Mesendoderm (in vitro differentiated cells): Measurements from ENCODE around the gene RECQL5.

ENCODE experiments used
- DNase-seq: peaks from one replicate; pipeline ENCODE4 v3.0.0; 2013
- H2AK5ac ChIP-seq: 2 replicates; pipeline ENCODE4 v1.6.1; 2013; ENCODE audit warnings: low read length, inconsistent platforms
- H2BK120ac ChIP-seq: 2 replicates; pipeline ENCODE4 v1.6.1; 2013; ENCODE audit warnings: low read depth, mild to moderate bottlenecking, low read length, moderate library complexity, mixed read lengths
- H2BK15ac ChIP-seq: replicated peaks from 2 replicates; pipeline ENCODE4 v1.6.1; 2013; ENCODE audit warnings: low read depth, mild to moderate bottlenecking, moderate library complexity
- H2BK5ac ChIP-seq: 2 replicates; pipeline ENCODE4 v1.6.1; 2013; ENCODE audit warnings: low read length, inconsistent platforms
- H3K18ac ChIP-seq: 2 replicates; pipeline ENCODE4 v1.6.1; 2013; ENCODE audit warnings: mild to moderate bottlenecking, low read length, mixed read lengths
- H3K23ac ChIP-seq: one replicate; pipeline ENCODE4 v1.6.1; 2013; ENCODE audit warnings: low read length
- H3K27ac ChIP-seq: 2 replicates; pipeline ENCODE4 v1.5.1; 2013; ENCODE audit warnings: low read depth, mild to moderate bottlenecking, inconsistent platforms, low read length, moderate library complexity
- H3K27me3 ChIP-seq: 2 replicates; pipeline ENCODE4 v1.6.1; 2013; ENCODE audit warnings: low read length, control low read depth, mild to moderate bottlenecking, inconsistent platforms; ENCODE audit not compliant: insufficient read depth, poor library complexity
- H3K36me3 ChIP-seq: 2 replicates; pipeline ENCODE4 v1.6.1; 2013; ENCODE audit warnings: low read length, inconsistent platforms; ENCODE audit not compliant: control insufficient read depth, insufficient read depth
- H3K4ac ChIP-seq: one replicate; pipeline ENCODE4 v1.6.1; 2013; ENCODE audit warnings: low read depth, mild to moderate bottlenecking, low read length, moderate library complexity
- H3K4me1 ChIP-seq: 2 replicates; pipeline ENCODE4 v1.6.1; 2013; ENCODE audit warnings: low read depth, low read length, inconsistent platforms; ENCODE audit not compliant: control insufficient read depth
- H3K4me2 ChIP-seq: 2 replicates; pipeline ENCODE4 v1.6.1; 2013; ENCODE audit warnings: low read length
- H3K4me3 ChIP-seq: 2 replicates; pipeline ENCODE4 v1.5.1; 2013; ENCODE audit warnings: mild to moderate bottlenecking, low read length
- H3K56ac ChIP-seq: one replicate; pipeline ENCODE4 v1.6.1; 2013; ENCODE audit warnings: low read length
- H3K79me1 ChIP-seq: 2 replicates; pipeline ENCODE4 v1.6.1; 2013; ENCODE audit warnings: low read length, inconsistent platforms
- H3K79me2 ChIP-seq: 2 replicates; pipeline ENCODE4 v1.6.1; 2013; ENCODE audit warnings: mild to moderate bottlenecking, low read length; ENCODE audit not compliant: control insufficient read depth, insufficient read depth
- H3K9ac ChIP-seq: 2 replicates; pipeline ENCODE4 v1.6.1; 2013; ENCODE audit warnings: low read length, inconsistent platforms
- H4K5ac ChIP-seq: one replicate; pipeline ENCODE4 v1.6.1; 2013; ENCODE audit warnings: low read length
- H4K8ac ChIP-seq: one replicate; pipeline ENCODE4 v1.6.1; 2013; ENCODE audit warnings: low read depth, mild to moderate bottlenecking, control low read depth, low read length, moderate library complexity
- WGBS: extraction: QIAGEN DNeasy Blood & Tissue Kit; methylation state at CpG from one replicate; pipeline ENCODE4 v1.1.7; 2013; ENCODE audit warnings: low lambda C conversion rate, missing lambda C conversion rate; ENCODE audit not compliant: insufficient coverage; ENCODE audit errors: extremely low coverage; 5-methylcytosine and 5-hydroxymethylcytosine counted together

Gene RECQL5

DNA sequence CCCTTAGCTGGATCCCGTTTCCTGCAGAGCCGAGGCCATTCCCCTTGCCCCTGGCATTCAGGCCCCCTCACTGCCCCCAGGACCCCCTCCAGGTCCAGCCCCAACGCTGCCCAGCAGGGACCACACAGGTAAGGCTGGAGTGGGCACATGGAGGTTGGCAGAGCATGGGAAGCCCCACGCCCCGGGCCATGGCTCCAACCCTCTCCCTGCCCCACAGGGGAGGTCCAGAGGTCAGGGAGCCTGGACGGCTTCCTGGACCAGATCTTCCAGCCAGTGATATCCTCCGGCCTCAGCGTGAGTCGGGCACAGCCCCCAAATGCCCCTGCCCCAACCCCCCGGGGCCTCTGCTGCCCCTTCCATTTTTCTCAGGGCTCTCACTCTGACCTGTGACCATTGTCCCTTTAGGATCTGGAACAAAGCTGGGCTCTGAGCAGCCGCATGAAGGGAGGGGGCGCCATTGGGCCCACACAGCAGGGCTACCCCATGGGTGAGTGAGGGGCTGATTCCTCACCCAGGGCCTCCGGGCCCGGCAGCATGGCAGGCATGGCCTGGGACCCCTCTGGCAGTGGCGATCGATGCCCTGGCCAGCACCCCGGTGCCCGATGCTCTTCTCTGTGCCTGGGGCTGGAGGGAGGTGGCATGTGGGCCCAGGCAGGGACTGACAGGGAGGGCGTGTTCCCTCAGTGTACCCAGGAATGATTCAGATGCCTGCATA is 52.2 kb downstream of the RECQL5 start:
- H3K36me3 ChIP-seq = no peaks in the 10 kb centered on the region
- no peak overlapping the region for H3K4me3 ChIP-seq
- no peak overlapping the region for H3K18ac ChIP-seq
- no peak overlapping the region for H2BK120ac ChIP-seq
- H2BK15ac ChIP-seq = no peak overlapping the region
- DNase-seq = no peak
- no peak overlapping the region for H3K23ac ChIP-seq
- no CpG with 5 or more reads among the region's 19 CpGs for WGBS
- H3K4me1 ChIP-seq = no peaks in the 10 kb centered on the region
- no peak overlapping the region for H3K9ac ChIP-seq
- no peak overlapping the region for H2AK5ac ChIP-seq
- no peaks in the 10 kb centered on the region for H3K79me1 ChIP-seq
- H2BK5ac ChIP-seq = no peak overlapping the region
- no peak overlapping the region for H4K8ac ChIP-seq
- no peaks in the 10 kb centered on the region for H3K79me2 ChIP-seq
- H4K5ac ChIP-seq = no peak overlapping the region
- H3K27me3 ChIP-seq = no peaks in the 10 kb centered on the region
- H3K4me2 ChIP-seq = no peak overlapping the region
- H3K56ac ChIP-seq = no peak overlapping the region
- H3K27ac ChIP-seq = no peak overlapping the region
- H3K4ac ChIP-seq = no peak overlapping the region

DNA sequence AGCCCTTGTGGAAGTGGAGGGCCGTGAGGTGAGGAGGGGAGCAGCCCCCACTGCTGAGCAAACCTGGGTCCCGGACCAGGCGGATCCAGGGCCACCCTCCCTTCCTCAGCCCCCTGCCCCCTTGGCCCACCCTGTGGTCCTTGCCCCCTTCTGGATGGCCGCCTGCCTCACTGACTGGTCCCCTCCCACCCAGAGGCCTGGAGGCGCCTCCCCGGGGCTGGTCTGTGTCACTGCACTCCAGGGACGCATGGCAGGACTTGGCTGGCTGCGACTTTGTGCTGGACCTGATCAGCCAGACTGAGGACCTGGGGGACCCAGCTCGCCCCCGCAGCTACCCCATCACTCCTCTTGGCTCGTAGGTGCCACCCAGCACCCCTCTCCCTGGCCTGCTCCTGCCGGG is 52.9 kb downstream of the RECQL5 start:
- no peak overlapping the region for H2BK5ac ChIP-seq
- no peak overlapping the region for H2BK15ac ChIP-seq
- H3K36me3 ChIP-seq = no peaks in the 10 kb centered on the region
- no peak overlapping the region for H3K23ac ChIP-seq
- WGBS = no CpG with 5 or more reads among the region's 12 CpGs
- H3K4me1 ChIP-seq = no peaks in the 10 kb centered on the region
- H3K27me3 ChIP-seq = no peaks in the 10 kb centered on the region
- DNase-seq = peak; percentile 39
- no peaks in the 10 kb centered on the region for H3K79me2 ChIP-seq
- H3K18ac ChIP-seq = no peak overlapping the region
- no peak overlapping the region for H2AK5ac ChIP-seq
- H3K27ac ChIP-seq = no peak overlapping the region
- no peaks in the 10 kb centered on the region for H3K79me1 ChIP-seq
- no peak overlapping the region for H3K56ac ChIP-seq
- no peak overlapping the region for H3K4me2 ChIP-seq
- H4K8ac ChIP-seq = no peak overlapping the region
- H3K4ac ChIP-seq = no peak overlapping the region
- H3K4me3 ChIP-seq = no peak overlapping the region
- no peak overlapping the region for H2BK120ac ChIP-seq
- no peak overlapping the region for H4K5ac ChIP-seq
- H3K9ac ChIP-seq = no peak overlapping the region

DNA sequence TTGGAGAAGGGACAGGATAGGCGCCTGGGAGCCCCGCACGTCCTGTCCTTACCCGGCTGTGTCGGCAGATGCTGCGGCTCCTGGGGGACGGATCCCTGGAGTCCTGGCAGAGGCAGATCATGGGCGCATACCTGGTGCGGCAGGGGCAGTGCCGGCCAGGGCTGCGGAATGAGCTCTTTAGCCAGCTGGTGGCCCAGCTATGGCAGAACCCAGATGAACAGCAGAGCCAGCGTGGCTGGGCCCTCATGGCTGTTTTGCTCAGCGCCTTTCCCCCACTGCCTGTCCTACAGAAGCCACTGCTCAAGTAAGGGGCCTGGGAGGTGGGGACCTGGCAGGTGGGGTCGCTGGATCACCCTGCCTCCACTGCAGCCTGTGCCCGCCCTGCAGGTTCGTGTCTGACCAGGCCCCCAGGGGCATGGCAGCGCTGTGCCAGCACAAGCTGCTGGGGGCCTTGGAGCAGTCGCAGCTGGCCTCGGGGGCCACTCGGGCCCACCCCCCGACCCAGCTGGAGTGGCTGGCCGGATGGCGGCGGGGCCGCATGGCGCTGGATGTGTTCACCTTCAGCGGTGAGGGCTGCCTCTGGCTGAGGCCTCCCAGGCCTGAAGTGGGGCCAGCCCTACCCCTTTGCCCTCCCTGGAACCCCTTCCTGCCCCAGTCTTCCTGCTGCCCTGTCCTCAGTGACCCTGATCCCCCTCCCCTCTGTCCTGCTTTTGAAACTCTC is 53.9 kb downstream of the RECQL5 start:
- Histone ChIP-seq H2AK5ac (no peak overlapping the region), H3K79me1 (no peaks in the 10 kb centered on the region), H3K4ac (no peak overlapping the region), H3K36me3 (no peaks in the 10 kb centered on the region), H4K5ac (no peak overlapping the region), H3K79me2 (no peaks in the 10 kb centered on the region), H3K27ac (no peak overlapping the region), H3K4me2 (no peak overlapping the region), H2BK15ac (no peak overlapping the region), H3K4me1 (no peaks in the 10 kb centered on the region), H4K8ac (no peak overlapping the region), H3K9ac (no peak overlapping the region), H3K23ac (no peak overlapping the region), H3K18ac (no peak overlapping the region), H3K27me3 (no peaks in the 10 kb centered on the region), H2BK120ac (no peak overlapping the region), H3K4me3 (no peak overlapping the region), H3K56ac (no peak overlapping the region), H2BK5ac (no peak overlapping the region)
- DNase-seq = no peak
- no CpG with 5 or more reads among the region's 27 CpGs for WGBS

DNA sequence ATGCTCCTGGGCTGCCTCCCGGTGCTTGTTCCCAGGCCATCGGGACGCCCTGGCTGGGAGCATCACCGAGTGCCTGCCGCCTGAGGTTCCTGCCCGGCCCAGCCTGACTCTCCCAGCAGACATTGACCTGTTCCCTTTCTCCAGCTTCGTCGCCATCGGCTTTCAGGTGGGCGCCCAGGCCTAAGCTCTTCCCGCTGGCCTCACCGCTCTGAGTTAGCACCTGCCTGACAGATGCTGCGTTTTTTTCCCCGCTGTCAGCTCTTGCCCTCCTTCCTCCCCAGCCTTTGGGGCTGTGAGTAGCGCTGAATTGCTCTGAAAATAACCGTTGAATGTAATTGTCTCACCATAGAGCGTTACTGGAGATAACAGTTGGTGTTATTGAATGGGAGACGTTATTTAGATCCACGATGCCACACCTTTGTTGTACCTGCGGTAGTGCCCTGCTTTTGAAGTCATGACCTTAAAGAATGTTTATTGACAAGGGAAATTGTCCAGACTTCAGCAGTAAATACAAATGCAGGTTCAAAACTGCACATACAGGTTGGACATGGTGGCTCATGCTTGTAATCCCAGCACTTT is 55.0 kb downstream of the RECQL5 start:
- Histone ChIP-seq H3K79me2 (no peaks in the 10 kb centered on the region), H3K27me3 (no peaks in the 10 kb centered on the region), H3K23ac (no peak overlapping the region), H2BK15ac (no peak overlapping the region), H3K18ac (no peak overlapping the region), H3K4me3 (no peak overlapping the region), H3K4me1 (no peaks in the 10 kb centered on the region), H3K9ac (no peak overlapping the region), H2AK5ac (no peak overlapping the region), H3K4ac (no peak overlapping the region), H3K79me1 (no peaks in the 10 kb centered on the region), H3K56ac (no peak overlapping the region), H3K27ac (no peak overlapping the region), H3K36me3 (no peaks in the 10 kb centered on the region), H4K5ac (no peak overlapping the region), H2BK120ac (no peak overlapping the region), H2BK5ac (no peak overlapping the region), H4K8ac (no peak overlapping the region), H3K4me2 (no peak overlapping the region)
- no peak for DNase-seq
- WGBS = no CpG with 5 or more reads among the region's 20 CpGs

DNA sequence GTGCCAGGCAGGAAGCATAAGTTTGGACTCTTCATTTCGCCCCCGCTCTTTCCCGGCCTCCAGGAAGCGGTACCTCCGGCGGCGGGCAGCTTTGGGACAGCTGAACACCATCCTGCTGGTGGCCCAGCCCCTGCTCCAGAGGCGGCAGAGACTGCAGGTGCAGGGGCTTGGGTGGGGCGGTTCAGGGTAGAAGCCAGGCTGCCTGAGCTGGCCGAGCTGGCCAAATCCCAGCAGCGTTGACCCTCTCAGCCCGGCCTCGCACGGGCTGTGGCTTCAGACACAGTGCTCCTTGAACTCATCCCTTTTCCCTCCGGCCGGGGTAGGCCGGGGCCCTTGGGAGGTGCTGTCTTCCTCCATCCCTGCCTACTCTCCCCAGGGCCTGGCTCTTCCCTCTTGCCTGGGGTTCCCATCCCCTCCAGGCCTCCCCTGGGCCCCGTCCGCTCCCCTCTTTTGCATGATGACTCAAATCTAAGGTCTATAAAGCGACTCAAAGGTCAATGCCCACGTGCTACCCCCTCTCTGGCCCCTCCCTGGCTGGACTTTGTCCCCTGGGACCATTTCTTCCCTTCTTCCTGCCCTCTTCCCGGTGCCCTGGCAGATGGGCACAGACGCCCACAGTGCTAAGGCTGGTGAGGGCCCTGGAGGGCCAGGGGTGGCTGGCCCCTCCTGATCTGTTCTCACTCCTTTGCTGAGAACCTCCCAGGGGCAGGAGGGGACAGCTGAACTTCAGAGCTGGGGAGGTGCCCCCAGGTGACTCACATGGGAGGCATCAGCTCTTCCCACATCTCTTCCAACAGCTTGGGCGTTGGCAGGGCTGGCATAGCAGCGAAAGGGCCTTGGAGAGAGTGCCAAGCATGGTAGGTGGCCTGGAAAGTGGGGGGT is 56.6 kb downstream of the RECQL5 start:
- H2BK5ac ChIP-seq = no peak overlapping the region
- H3K9ac ChIP-seq = no peak overlapping the region
- H3K4me2 ChIP-seq = no peak overlapping the region
- no peak overlapping the region for H3K4me3 ChIP-seq
- no peak overlapping the region for H2AK5ac ChIP-seq
- no peak overlapping the region for H3K27ac ChIP-seq
- H2BK15ac ChIP-seq = no peak overlapping the region
- H3K79me2 ChIP-seq = no peaks in the 10 kb centered on the region
- no peak overlapping the region for H3K23ac ChIP-seq
- H3K4me1 ChIP-seq = no peaks in the 10 kb centered on the region
- H3K4ac ChIP-seq = no peak overlapping the region
- no peaks in the 10 kb centered on the region for H3K79me1 ChIP-seq
- H4K5ac ChIP-seq = no peak overlapping the region
- no peak for DNase-seq
- whole genome bisulfite sequencing = no CpG with 5 or more reads among the region's 25 CpGs
- no peak overlapping the region for H3K18ac ChIP-seq
- no peak overlapping the region for H2BK120ac ChIP-seq
- H3K56ac ChIP-seq = no peak overlapping the region
- no peak overlapping the region for H4K8ac ChIP-seq
- H3K27me3 ChIP-seq = no peaks in the 10 kb centered on the region
- H3K36me3 ChIP-seq = no peaks in the 10 kb centered on the region
